Uterus (tissue), 2 donors: ENCODE measurements around the gene FGFR2.

Experiments used
- CTCF ChIP-seq, 4 experiments: fragments of 200-600 bp in 2 of 4; fragments of 450-650 bp in 2 of 4; sonication (generic) in 2 of 4; IDR thresholded peaks; one replicate each; pipeline ENCODE4 v1.5.1; 2016 to 2019; ENCODE audit warnings: antibody characterized with exemption in 4 of 4, mild to moderate bottlenecking in 2 of 4, moderate library complexity in 1 of 4
- POLR2A ChIP-seq, 2 donors: fragments of 450-650 bp; IDR thresholded peaks; one replicate each; pipeline ENCODE4 v1.6.1; 2016; ENCODE audit warnings: antibody characterized with exemption in 2 of 2, mild to moderate bottlenecking in 1 of 2, moderate library complexity in 1 of 2

DNA sequence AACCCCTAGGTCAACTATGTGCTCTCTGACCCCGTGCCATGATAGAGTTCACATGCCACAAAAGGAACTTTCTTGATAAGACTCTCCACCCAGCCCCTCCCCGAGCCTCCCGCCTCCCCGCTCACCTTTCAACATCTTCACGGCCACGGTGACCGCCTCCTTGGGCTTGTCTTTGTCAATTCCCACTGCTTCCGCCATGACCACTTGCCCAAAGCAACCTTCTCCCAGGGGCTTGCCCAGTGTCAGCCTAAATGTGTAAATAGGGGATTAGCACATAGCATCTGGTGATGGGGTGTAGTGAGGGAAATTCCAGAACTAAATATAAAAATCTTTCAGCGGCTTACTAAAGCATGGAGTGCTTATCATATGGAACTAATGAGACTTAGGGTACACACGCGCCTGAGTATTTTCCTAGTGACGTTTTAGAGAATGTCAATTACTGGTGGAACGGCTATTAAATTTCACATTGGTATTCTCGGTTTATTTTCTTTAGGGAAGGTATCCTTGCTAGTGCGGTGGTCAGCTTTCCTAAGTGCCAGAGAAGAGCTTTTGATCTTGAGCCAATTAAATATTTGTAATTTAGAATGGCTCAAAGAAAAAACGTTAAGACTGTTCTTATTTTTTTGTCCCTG, 97.4 kb downstream of the FGFR2 start:
- TF ChIP-seq CTCF (IDR thresholded peaks at IDR 0.05) (no peak), POLR2A (IDR thresholded peaks at IDR 0.05) (no peak)
